Peyer's patch (tissue), 4 donors: ENCODE measurements around the gene TNK2. TPM values are rescaled to one million over a fixed set of nuclear protein-coding genes. Genes with fewer than 3 reads are reported as not detected.

ENCODE experiments used
- DNase-seq, 3 donors: peaks; one replicate each; pipeline ENCODE4 v3.0.0-alpha.2; 2017 to 2019
- H3K27ac ChIP-seq, 4 donors: fragments of 200-600 bp; sonication (generic); one replicate each; pipeline ENCODE4 v1.5.1; 2016 to 2019
- H3K27me3 ChIP-seq, 2 donors: fragments of 200-600 bp; sonication (generic); one replicate each; pipeline ENCODE4 v1.5.1; 2019
- H3K36me3 ChIP-seq, 3 donors: fragments of 200-600 bp; sonication (generic); one replicate each; pipeline ENCODE4 v1.5.1; 2016 to 2019
- H3K4me1 ChIP-seq, 4 donors: fragments of 200-600 bp; sonication (generic); one replicate each; pipeline ENCODE4 v1.5.1; 2016 to 2019
- H3K4me3 ChIP-seq, 4 donors: fragments of 200-600 bp; sonication (generic); 1 replicate in 3 of 4; 2 replicates in 1 of 4; pipeline ENCODE4 v1.5.1; 2016 to 2019; ENCODE audit warnings: mild to moderate bottlenecking in 1 of 4
- H3K9me3 ChIP-seq, 4 donors: fragments of 200-600 bp; sonication (generic); one replicate each; pipeline ENCODE4 v1.5.1; 2016 to 2019; ENCODE audit warnings: mild to moderate bottlenecking in 1 of 4
- CTCF ChIP-seq, 6 experiments: fragments of 450-650 bp in 4 of 6; fragments of 200-600 bp in 2 of 6; sonication (generic) in 1 of 6; IDR thresholded peaks; one replicate each; pipeline ENCODE4 v1.5.1; 2017 to 2019; ENCODE audit warnings: antibody characterized with exemption in 6 of 6, mild to moderate bottlenecking in 3 of 6, moderate library complexity in 1 of 6
- POLR2A ChIP-seq, 2 donors: fragments of 450-650 bp; IDR thresholded peaks; one replicate each; pipeline ENCODE4 v1.5.1; 2017; ENCODE audit warnings: antibody characterized with exemption in 2 of 2, mild to moderate bottlenecking in 2 of 2, moderate library complexity in 2 of 2
- total RNA-seq, 4 donors: library from RNA; depleted of rRNA; stranded (reverse); fragments of >200 nt; gene quantifications; one replicate each; pipeline ENCODE4 v1.1.0, GENCODE V29; 2016

Gene TNK2
- total RNA-seq, 4 donors from 2014 or later, result 18.6 to 149 (median 24.6) TPM

GRCh38 chr3:195888981-195889869 lies 19.1 kb downstream of the TNK2 start:
- Histone ChIP-seq H3K9me3 (no peaks in the 10 kb centered on the region), H3K27me3 (no peaks in the 10 kb centered on the region), H3K27ac (no peak overlapping the region), H3K4me3 (no peak overlapping the region), H3K36me3 (no peaks in the 10 kb centered on the region), H3K4me1 (peaks cover 0 to 29% (median 5%) of the 10 kb centered on the region in 4 donors)
- no peak for TF ChIP-seq CTCF (IDR thresholded peaks at IDR 0.05)
- TF ChIP-seq POLR2A (IDR thresholded peaks at IDR 0.05), result no peak
- no peak for DNase-seq

GRCh38 chr3:195888311-195888761 lies 20.0 kb downstream of the TNK2 start:
- Histone ChIP-seq H3K4me3 (no peak overlapping the region), H3K27me3 (no peaks in the 10 kb centered on the region), H3K9me3 (no peaks in the 10 kb centered on the region), H3K36me3 (peaks cover 0 to 5% (median 0%) of the 10 kb centered on the region in 3 donors), H3K27ac (no peak overlapping the region), H3K4me1 (peaks cover 0 to 27% (median 2%) of the 10 kb centered on the region in 4 donors)
- TF ChIP-seq POLR2A (IDR thresholded peaks at IDR 0.05) (no peak), CTCF (IDR thresholded peaks at IDR 0.05) (no peak)
- no peak for DNase-seq

- Histone ChIP-seq H3K27me3 (no peaks in the 10 kb centered on the region), H3K4me3 (no peak overlapping the region), H3K27ac (no peak overlapping the region), H3K4me1 (peaks cover 0 to 21% (median 2%) of the 10 kb centered on the region in 4 donors), H3K36me3 (peaks cover 0 to 5% (median 0%) of the 10 kb centered on the region in 3 donors), H3K9me3 (no peaks in the 10 kb centered on the region)
- TF ChIP-seq POLR2A (IDR thresholded peaks at IDR 0.05) (no peak), CTCF (IDR thresholded peaks at IDR 0.05) (no peak)
- no peak for DNase-seq
Measured at GRCh38 chr3:195887670-195888069, 20.7 kb downstream of the TNK2 start.

GRCh38 chr3:195886181-195887141 lies 21.9 kb downstream of the TNK2 start:
- no peaks in the 10 kb centered on the region for H3K27me3 ChIP-seq
- H3K9me3 ChIP-seq, result no peaks in the 10 kb centered on the region
- H3K4me3 ChIP-seq, result no peak overlapping the region
- peaks cover 0 to 15% (median 2%) of the 10 kb centered on the region in 4 donors for H3K4me1 ChIP-seq
- no peak for DNase-seq
- H3K27ac ChIP-seq, result peak overlapping the region in 1 of 4 donors; percentile 19
- no peak for TF ChIP-seq CTCF (IDR thresholded peaks at IDR 0.05)
- no peak for TF ChIP-seq POLR2A (IDR thresholded peaks at IDR 0.05)
- H3K36me3 ChIP-seq, result peaks cover 0 to 5% (median 0%) of the 10 kb centered on the region in 3 donors
